GM20000 (cell line): ENCODE measurements around the gene DMGDH.

Experiments
- DNase-seq: peaks from one replicate; pipeline ENCODE4 v3.0.0; 2012; ENCODE audit warnings: low spot score
- CTCF ChIP-seq: IDR thresholded peaks from 2 replicates; pipeline ENCODE4 v1.5.1; 2012; ENCODE audit warnings: mild to moderate bottlenecking, control low read depth; ENCODE audit errors: extremely low read depth, missing control alignments

Gene DMGDH

DNA sequence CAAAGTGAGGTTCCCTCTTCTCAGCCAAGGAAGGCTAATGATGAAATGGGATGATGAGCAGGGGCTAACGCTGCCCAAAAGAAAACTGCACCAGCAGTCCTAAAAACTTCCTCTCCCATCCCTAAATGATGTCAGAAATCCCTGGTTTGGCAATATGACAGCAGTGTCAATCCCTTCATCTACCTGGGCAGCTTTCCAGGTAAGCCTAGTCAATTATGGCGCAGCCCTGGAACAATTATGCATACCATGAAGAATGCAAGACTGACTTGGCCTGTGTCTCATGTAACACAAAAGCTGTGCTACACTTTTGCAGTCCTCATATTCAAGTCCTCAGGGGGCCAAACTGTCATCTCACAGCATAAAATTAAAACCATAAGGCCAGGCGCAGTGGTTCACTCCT, 7.0 kb downstream of the DMGDH start:
- DNase-seq: no peak
- TF ChIP-seq CTCF: no peak

- DNase-seq: no peak
- no peak for TF ChIP-seq CTCF
Observed at GRCh38 chr5:79059674-79060073, 9.8 kb downstream of the DMGDH start.

GRCh38 chr5:79056847-79057246, 12.6 kb downstream of the DMGDH start:
- DNase-seq: no peak
- TF ChIP-seq CTCF: no peak

DNA sequence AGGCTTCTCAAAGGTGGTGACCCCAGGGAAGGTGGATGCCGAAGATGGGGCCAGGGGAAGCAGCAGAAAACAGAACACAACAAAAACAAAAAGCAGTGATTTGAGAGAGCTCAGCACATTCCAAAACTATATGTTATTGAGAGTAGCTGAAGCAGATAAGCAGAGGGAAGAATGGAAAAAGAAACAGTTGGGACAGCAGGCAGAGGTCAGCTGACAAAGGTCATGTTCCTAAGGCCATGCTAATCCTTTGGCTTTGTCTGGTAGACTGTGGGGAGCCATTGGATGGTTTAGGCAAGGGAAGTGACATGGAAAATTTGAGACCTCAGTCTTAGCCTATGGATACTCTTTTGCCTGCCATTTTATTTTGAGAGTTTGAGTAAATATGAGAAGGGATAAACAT, 14.5 kb downstream of the DMGDH start:
- no peak for TF ChIP-seq CTCF

DNA sequence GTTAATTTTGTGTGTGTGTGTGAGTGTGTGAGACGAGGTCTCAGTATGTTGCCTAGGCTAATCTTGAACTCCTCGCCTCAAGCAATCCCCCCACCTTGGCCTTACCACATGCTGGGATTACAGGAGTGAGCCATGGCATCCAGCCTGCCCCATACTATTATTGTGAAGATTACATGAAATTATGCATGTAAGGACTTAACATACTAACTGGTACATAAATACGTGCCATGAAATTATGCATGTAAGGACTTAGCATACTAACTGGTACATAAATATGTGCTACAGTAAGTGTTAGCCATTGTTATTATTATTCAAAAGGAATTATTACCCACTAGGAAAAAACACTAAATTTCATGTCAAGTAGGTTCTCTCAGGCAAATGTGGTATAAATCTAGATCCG, 16.2 kb downstream of the DMGDH start:
- no peak for TF ChIP-seq CTCF
- DNase-seq: no peak

More for the DNA sequence above, 14.5 kb downstream of the DMGDH start:
- no peak for DNase-seq

DNA sequence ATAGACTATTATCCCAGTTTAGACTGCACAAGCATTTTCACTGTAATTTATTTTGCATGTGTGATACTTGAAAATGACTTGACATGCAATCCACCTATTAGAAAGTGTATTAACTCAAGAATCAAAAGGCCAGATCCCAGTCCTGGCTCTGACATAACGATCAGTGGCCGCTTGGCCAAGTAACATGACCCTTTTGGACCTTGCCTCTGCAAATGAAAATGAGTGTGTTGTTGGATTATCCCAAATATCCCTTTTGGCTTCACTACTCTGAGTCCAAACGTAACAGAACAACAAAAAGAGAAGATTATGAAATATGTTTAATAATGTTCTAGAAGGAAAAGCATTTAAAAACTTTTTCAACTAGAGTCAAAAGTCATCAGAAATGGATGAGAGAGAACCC, 19.0 kb downstream of the DMGDH start:
- no peak for TF ChIP-seq CTCF
- no peak for DNase-seq

DNA sequence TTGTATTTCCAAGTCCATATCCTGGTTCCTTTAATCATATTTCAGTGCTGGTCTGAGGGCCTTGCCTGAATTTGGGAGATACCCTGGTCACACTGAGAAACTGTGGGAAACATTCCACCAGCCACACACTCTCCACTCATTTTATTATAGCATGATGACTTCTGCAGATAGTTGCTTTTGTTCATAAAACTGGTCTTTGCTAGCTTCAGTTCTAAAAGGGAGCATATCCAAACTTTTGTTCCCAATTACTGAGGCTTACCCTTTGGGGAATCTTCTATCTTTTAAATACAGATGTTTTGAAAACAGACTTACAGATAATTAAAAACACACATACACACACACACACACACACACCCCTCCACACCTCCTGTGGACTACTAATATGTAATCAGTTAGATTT, 21.0 kb downstream of the DMGDH start:
- no peak for DNase-seq
- no peak for TF ChIP-seq CTCF
